Activated naive CD8-positive, alpha-beta T cell (primary cell): Measurements from ENCODE around the gene RPL27.
A peak's percentile ranks its signal among the peaks of the same experiment; 100 is the strongest.
"Not testable (repeated sequence)": the region's sequence is repeated elsewhere in the genome, so short reads cannot be mapped to it uniquely, and the experiment has no call there.

Experiments used
- H3K27ac Mint-ChIP-seq: one replicate; pipeline ENCODE4 v1.8.0; 2021; ENCODE audit warnings: mixed read lengths
- H3K27me3 Mint-ChIP-seq: one replicate; pipeline ENCODE4 v1.8.0; 2021; ENCODE audit warnings: mixed read lengths
- H3K36me3 Mint-ChIP-seq: one replicate; pipeline ENCODE4 v1.8.0; 2021; ENCODE audit warnings: mixed read lengths
- H3K4me1 Mint-ChIP-seq: one replicate; pipeline ENCODE4 v1.8.0; 2021; ENCODE audit warnings: low read depth, mixed read lengths
- H3K4me3 Mint-ChIP-seq: one replicate; pipeline ENCODE4 v1.8.0; 2021; ENCODE audit warnings: mild to moderate bottlenecking, mixed read lengths
- H3K9me3 Mint-ChIP-seq: one replicate; pipeline ENCODE4 v1.8.0; 2021; ENCODE audit warnings: low read depth, mixed read lengths

The RPL27 gene

DNA sequence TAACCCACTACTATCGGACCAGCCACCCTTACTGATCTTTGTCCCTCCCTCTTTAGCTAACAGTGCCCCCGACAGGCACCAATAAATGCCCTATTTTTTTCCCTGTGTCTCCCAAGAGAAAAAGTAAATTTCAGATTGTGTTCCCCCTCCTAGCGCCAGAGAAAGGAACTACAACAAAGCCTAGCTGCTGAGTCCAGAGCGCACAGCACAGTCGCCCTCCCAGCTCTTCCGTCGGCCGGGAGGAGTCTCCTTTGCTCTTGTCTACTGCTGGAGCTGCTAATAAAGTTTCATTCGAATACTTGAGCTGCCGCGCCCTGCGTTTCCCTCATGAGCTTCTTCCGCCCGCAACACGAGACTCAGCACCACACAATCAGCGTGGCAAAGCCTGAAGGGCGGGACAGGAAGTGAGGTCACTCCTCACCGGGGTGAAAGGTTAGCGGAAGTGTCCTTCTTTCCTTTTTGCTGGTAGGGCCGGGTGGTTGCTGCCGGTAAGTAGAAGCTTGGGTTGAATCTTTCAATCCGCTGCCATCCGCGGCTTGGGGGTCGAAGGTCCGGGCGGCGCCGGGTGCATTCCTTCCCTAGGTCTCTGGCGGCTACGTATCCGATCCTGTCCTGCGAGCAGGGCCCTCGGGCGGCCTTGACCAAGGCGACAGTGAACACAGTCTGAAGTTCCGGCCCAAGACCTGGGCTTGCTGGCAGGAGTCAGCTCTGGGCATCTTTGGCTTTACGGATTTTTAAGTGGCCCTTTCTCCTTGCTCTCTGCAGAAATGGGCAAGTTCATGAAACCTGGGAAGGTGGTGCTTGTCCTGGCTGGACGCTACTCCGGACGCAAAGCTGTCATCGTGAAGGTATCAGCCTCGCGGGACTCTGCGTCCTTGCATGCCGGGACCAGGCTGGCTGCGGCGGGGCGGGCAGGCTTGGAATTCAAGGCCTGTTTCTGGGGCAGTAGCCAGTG lies at the start of gene RPL27:
Gene RPL27 (plus strand): TSS at position 436 of the 955 bp plus-strand sequence. CDS start 332 bp downstream, at position 768.
- H3K4me3 Mint-ChIP-seq = peak within 1 kb of the TSS; percentile 98
- H3K27ac Mint-ChIP-seq = peak within 1 kb of the TSS; percentile 98
- H3K4me1 Mint-ChIP-seq = peaks cover 29% of the 10 kb centered on the region
- no peaks in the 10 kb centered on the region for H3K9me3 Mint-ChIP-seq
- H3K27me3 Mint-ChIP-seq = no peaks in the 10 kb centered on the region
- H3K36me3 Mint-ChIP-seq = peaks cover 11% of the 10 kb centered on the region

- no peaks in the 10 kb centered on the region for H3K9me3 Mint-ChIP-seq
- H3K4me3 Mint-ChIP-seq = no peak overlapping the region
- H3K27me3 Mint-ChIP-seq = no peaks in the 10 kb centered on the region
- H3K4me1 Mint-ChIP-seq = no peaks in the 10 kb centered on the region
- H3K27ac Mint-ChIP-seq = no peak overlapping the region
- peaks cover 9% of the 10 kb centered on the region for H3K36me3 Mint-ChIP-seq
These were observed 48.0 kb upstream of the RPL27 start for GRCh38 chr17:42950044-42950783.

DNA sequence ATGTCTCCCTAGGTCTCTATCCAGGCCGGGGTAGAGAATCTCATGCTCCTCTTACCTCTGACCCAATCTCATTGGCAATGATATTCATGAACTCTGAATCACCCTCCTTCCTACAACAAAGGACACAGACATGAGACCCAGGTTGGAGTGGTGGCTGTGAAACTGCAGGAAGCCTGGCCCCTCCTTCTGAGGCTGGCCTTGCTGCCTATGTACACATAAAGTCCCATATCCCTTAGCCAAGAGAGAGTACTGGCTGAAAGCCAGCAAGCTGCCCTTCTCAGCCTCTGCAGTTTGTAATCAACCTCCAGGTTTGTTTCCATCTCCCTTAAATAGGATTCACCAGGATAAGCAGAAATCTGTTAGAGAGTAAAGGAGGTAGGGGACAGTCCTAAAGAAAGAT lies 44.5 kb upstream of the RPL27 start:
- Mint-ChIP-seq H3K27me3 (no peaks in the 10 kb centered on the region), H3K36me3 (peaks cover 5% of the 10 kb centered on the region), H3K4me3 (no peak overlapping the region), H3K27ac (no peak overlapping the region), H3K9me3 (no peaks in the 10 kb centered on the region), H3K4me1 (no peaks in the 10 kb centered on the region)

DNA sequence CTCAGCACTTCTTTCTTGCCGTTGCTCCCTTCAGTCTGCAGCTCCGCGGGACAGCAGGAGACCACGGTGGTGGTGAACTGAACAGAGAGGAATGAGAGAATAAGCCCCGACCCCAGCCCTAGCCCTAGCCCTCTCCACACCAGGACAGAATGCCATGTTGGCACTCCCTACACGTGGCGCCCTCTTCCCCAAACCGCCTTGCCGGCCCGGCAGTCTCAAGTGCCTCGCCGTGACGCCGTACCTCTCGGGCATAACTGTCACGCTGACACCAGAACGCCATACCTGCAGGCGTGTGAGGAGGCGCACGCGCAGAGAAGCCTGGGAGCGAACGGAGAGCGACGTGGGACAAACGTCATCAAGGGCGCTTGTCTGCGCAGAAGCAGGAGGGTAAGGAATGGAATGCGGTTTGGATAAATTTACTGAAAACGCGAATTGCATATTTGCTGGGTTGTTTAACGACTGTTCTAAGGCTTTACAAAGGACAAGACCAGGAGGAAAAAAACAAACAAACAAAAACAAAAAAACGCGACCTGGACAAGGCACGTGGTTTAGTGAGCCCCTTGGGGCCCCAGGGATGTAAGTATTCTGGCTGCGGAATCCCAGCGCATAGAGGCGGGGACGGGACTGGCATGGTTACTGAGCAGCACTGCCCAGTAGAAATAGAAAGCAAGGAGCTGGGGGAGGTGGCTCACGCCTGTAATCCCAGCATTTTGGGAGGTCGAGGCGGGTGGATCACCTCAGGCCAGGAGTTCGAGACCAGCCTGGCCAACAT lies 33.9 kb upstream of the RPL27 start, which contains the start of gene AARSD1:
Gene AARSD1 (minus strand): TSS at position 294 of the 772 bp plus-strand sequence. CDS start 14 bp downstream, at position 280.
- peaks cover 20% of the 10 kb centered on the region for H3K4me1 Mint-ChIP-seq
- H3K27ac Mint-ChIP-seq = peak within 1 kb of the TSS; percentile 94
- H3K27me3 Mint-ChIP-seq = no peaks in the 10 kb centered on the region
- H3K4me3 Mint-ChIP-seq = peak within 1 kb of the TSS; percentile 96
- H3K36me3 Mint-ChIP-seq = peaks cover 11% of the 10 kb centered on the region
- no peaks in the 10 kb centered on the region for H3K9me3 Mint-ChIP-seq

- Mint-ChIP-seq H3K4me1 (peaks cover 15% of the 10 kb centered on the region), H3K9me3 (no peaks in the 10 kb centered on the region), H3K4me3 (no peak overlapping the region), H3K36me3 (peaks cover 8% of the 10 kb centered on the region), H3K27ac (no peak overlapping the region), H3K27me3 (no peaks in the 10 kb centered on the region)
These were observed 30.3 kb upstream of the RPL27 start for GRCh38 chr17:42967925-42968324.

- no peaks in the 10 kb centered on the region for H3K9me3 Mint-ChIP-seq
- no peaks in the 10 kb centered on the region for H3K27me3 Mint-ChIP-seq
- H3K36me3 Mint-ChIP-seq = peaks cover 4% of the 10 kb centered on the region
- H3K4me1 Mint-ChIP-seq = peaks cover 7% of the 10 kb centered on the region
- H3K4me3 Mint-ChIP-seq = no peak overlapping the region
- no peak overlapping the region for H3K27ac Mint-ChIP-seq
These were observed 29.1 kb upstream of the RPL27 start for GRCh38 chr17:42969001-42969581.

- H3K27ac Mint-ChIP-seq = no peak overlapping the region
- H3K4me3 Mint-ChIP-seq = no peak overlapping the region
- H3K9me3 Mint-ChIP-seq = no peaks in the 10 kb centered on the region
- H3K4me1 Mint-ChIP-seq = no peaks in the 10 kb centered on the region
- no peaks in the 10 kb centered on the region for H3K27me3 Mint-ChIP-seq
- no peaks in the 10 kb centered on the region for H3K36me3 Mint-ChIP-seq
These were observed 26.6 kb upstream of the RPL27 start for GRCh38 chr17:42971589-42971988.

GRCh38 chr17:42973323-42973722 lies 24.9 kb upstream of the RPL27 start:
- not testable (repeated sequence) for H3K36me3 Mint-ChIP-seq, H3K27me3 Mint-ChIP-seq, H3K4me3 Mint-ChIP-seq, H3K4me1 Mint-ChIP-seq, H3K9me3 Mint-ChIP-seq, H3K27ac Mint-ChIP-seq

DNA sequence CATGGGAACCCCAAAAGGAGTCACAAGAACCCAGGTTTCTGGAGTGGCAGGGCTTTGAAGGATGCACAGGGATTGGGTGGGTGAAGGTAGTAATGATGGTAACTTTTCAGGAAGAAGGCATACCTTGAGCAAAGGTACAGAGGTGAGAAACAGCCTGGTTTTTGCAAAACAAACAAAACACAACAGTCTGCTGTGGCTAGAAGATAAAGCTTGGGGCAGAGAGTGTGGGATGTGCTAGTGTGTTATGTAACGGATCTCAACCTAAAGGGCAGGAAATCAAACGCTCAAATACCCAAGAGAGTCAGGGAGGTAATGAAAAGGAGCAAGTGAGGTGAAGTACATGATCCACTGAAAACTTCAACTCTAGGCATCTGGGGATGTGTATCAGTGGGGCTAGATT lies 23.0 kb upstream of the RPL27 start:
- H3K27ac Mint-ChIP-seq = no peak overlapping the region
- H3K27me3 Mint-ChIP-seq = no peaks in the 10 kb centered on the region
- H3K4me1 Mint-ChIP-seq = peaks cover 8% of the 10 kb centered on the region
- no peaks in the 10 kb centered on the region for H3K36me3 Mint-ChIP-seq
- H3K4me3 Mint-ChIP-seq = no peak overlapping the region
- H3K9me3 Mint-ChIP-seq = no peaks in the 10 kb centered on the region

DNA sequence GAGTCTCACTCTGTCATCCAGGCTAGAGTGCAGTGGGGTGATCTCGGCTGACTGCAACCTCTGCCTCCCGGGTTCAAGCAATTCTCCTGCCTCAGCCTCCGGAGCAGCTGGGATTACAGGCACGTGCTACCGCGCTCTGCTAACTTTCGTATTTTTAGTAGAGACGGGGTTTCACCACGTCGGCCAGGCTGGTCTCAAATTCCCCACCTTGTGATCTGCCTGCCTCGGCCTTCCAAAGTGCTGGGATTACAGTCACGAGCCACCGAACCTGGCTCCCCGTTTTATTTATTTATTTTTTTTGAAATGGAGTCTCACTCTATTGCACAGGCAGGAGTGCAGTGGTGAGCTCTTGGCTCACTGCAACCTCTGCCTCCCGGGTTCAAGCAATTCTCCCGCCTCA lies 22.5 kb upstream of the RPL27 start:
- not testable (repeated sequence) for H3K27ac Mint-ChIP-seq, H3K4me3 Mint-ChIP-seq, H3K27me3 Mint-ChIP-seq, H3K36me3 Mint-ChIP-seq, H3K9me3 Mint-ChIP-seq
- peaks cover 10% of the 10 kb centered on the region for H3K4me1 Mint-ChIP-seq

DNA sequence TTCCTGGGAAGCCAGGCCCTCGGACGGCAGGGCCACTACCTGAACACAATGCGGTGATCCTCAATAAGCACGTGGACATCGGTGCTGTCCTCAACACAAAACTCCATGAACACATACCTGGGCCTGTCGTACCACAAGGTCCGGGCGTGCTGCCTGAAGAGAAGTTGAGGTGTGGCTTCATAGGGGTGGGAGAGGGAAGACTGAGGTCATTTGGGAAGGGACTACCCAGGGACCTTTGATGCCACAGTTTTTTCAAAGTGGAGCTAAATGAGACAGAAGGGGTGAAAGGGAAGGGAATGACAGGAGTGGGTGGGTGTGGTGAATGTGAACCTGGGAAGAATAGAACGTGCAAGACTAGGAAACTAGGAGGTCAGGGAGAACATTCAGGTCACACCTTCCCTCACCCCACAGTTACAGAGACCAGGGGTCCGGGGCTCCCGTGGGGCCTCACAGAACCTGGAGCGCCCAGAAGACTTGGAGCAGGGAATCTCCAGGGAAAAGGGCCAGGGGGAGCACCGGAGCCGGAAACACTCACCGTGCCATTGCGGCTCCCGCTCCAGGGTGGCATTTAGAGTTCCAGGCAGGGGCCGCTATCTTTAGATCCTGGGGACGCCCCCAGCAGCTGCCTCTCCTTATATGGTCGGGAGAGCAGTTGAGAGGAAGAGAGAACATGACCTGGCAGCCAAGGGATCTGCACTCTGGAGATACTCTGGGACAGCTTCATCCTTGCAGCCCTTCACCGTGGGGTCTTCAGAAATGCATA lies 18.5 kb upstream of the RPL27 start, which contains the start of gene PTGES3L:
Gene PTGES3L (minus strand): TSS at position 570 of the 763 bp plus-strand sequence. CDS start 27 bp downstream, at position 543.
- H3K36me3 Mint-ChIP-seq = peaks cover 2% of the 10 kb centered on the region
- H3K4me1 Mint-ChIP-seq = peaks cover 27% of the 10 kb centered on the region
- H3K27me3 Mint-ChIP-seq = no peaks in the 10 kb centered on the region
- peak within 1 kb of the TSS; percentile 95 for H3K4me3 Mint-ChIP-seq
- peak within 1 kb of the TSS; percentile 96 for H3K27ac Mint-ChIP-seq
- no peaks in the 10 kb centered on the region for H3K9me3 Mint-ChIP-seq

GRCh38 chr17:42980274-42980765 lies 17.9 kb upstream of the RPL27 start, which contains the start of gene RUNDC1:
Gene RUNDC1 (plus strand): TSS chr17:42980565. CDS start chr17:42980577, 12 bp downstream.
- peaks cover 30% of the 10 kb centered on the region for H3K4me1 Mint-ChIP-seq
- H3K36me3 Mint-ChIP-seq = peaks cover 4% of the 10 kb centered on the region
- peak within 1 kb of the TSS; percentile 95 for H3K4me3 Mint-ChIP-seq
- no peaks in the 10 kb centered on the region for H3K9me3 Mint-ChIP-seq
- H3K27ac Mint-ChIP-seq = peak within 1 kb of the TSS; percentile 96
- no peaks in the 10 kb centered on the region for H3K27me3 Mint-ChIP-seq

DNA sequence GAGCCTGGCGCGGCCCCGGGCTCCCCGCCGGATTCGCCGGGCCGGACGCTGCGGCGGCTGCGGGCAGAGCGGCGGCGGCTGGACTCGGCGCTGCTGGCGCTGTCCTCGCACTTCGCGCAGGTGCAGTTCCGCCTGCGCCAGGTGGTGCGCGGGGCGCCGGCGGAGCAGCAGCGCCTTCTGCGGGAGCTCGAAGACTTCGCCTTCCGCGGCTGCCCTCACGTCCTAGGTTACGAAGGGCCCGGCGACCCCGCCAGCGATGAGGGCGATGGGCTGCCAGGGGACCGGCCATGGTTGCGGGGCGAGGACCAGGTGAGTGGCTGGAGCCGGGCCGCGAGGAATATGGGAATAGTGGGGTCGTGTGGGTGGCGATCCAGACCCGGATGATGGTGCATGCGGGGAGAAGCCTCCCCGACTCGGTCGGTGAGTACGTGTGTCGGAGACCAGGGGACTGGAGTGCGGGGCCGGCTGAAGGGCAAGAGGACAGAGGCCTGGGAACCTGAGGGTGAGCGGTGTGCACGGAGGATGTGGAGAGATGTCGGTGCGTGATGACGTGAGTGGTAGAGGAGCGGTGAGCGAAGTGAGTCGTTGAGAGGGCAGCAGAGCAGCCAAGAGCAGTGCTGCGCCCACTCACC lies 17.3 kb upstream of the RPL27 start:
- Mint-ChIP-seq H3K9me3 (no peaks in the 10 kb centered on the region), H3K27ac (peak overlapping the region; percentile 77), H3K4me1 (peaks cover 30% of the 10 kb centered on the region), H3K27me3 (no peaks in the 10 kb centered on the region), H3K36me3 (peaks cover 4% of the 10 kb centered on the region), H3K4me3 (peak overlapping the region; percentile 95)
